ENCODE data around the gene SETD1A.

SETD1A gene

DNA sequence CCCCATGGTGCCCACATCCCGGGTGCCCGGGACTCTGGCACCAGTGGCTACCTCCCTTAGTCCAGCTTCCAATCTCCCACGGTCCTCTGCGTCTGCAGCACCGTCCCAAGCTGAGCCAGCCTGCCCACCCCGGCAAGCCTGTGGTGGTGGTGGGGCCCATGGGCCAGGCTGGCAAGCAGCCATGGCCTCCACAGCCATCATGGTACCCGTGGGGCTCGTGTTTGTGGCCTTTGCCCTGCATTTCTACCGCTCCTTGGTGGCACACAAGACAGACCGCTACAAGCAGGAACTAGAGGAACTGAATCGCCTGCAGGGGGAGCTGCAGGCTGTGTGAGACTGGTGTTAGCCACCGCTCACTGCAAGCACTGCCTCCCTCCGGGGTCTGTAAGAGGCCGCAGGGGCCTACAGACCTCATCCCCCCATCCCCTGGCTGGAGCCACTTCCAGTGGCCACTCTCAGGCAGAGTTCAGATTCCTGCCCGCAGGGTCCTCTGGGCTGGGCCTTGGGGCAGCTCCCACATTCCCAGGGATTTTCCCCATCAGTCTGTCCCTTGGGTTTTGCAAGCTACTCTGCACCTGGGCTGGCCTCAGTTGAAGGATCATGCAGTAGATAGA, 3.9 kb upstream of the SETD1A start:
- DNase-seq (ENCODE audit: low read depth in 2 of 2, low spot score in 1 of 2) = peak in 1 of 2 donors; percentile 35

DNA sequence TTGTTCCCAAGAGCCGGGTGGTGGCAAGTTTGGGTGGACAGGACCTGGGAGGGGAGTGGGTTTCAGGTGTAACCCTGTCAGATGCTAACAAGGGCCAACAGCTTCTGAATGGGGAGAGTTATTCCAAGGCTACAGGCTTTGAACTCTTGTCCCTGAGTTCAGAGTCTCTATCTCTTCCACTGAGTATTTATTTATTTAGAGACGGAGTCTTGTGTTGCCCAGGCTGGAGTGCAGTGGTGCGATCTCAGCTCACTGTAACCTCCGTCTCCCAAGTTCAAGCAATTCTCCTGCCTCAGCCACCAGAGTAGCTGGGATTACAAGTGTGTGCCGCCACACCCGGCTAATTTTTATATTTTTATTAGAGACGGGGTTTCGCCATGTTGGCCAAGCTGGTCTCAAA, 2.6 kb upstream of the SETD1A start:
- no peak for DNase-seq (ENCODE audit: low read depth in 2 of 2, low spot score in 1 of 2)

DNA sequence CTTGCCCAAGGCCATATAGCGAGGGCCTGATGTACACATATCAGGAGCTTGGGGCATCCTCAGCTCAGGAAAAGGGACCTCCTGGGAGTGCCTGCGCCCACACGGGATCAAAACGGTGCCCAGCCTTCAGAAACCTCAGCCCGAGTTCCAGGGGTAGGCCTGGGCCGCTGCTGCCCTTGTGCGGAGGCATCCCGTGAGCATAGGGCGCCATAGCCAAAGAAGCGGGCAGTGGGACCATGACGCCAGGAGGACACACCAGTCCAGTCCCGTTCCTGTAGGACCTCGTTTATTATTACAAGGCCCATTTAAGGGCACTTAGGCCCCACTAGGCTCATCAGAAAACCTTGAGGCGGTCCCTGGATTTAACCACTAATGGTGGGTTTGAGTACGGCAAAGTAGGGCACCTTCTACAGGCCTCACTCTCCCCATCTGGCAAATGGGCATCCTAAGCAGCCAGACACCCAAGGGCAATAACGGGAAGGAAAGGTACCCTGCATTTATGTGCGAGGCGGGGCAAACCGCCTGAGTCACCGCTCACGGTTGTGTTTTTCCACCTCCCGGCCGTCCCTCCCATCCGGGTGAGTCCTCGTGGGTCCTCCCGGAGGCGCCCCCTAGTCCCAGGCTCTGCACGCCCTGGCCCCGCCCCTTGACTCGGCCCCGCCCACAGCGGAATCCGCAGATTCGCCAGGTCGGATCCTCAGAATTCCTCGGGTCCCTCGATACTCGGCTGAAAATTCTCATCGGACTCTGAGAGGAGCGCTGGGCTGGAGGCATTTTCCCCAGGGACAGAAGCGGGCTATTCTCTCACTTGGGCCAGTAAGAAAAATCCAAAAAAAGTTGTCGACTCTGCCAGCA, 726 bp upstream of the SETD1A start:
- DNase-seq (ENCODE audit: low read depth in 2 of 2, low spot score in 1 of 2) = peak; percentile 76 to 77

DNA sequence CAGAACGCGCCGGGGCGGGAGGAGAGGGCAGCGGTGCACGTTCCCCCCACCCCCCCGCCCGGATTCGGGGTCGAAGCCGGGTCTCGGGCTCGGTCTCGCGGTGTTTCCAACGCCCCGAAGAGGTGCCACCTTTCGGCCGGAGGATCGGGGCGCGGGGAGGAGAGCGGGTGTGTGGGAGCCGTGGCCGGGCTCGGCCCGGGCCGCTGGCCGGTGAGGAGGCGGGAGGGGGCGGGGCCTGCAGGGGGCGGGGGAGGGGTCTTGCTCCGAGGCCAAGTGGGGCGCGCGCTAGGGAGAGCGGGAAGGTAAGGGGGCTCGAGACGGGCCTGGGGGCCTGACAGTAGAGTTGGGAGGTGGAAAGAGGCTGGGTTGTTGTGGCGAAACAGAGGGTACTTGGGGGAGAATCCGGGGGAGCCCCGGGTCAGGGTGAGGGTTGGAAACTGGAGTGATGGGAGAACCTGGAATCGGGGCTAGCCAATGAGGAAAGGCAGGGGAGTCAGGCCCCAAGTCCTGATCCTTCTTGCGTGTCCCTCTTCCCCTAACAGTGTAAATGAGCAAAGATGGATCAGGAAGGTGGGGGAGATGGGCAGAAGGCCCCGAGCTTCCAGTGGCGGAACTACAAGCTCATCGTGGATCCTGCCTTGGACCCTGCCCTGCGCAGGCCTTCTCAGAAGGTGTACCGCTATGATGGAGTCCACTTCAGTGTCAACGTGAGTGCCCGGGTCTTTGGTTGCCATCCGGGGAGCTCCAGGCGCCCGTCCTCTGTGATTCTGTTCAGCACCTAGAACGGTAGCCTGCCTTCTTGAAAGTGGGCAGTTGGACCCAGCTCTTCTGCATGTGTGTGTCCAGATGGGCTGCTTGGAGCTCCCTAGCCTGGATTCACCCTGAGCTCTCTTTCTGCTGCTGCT, 873 bp downstream of the SETD1A start:
- peak in 1 of 2 donors; percentile 19 for DNase-seq (ENCODE audit: low read depth in 2 of 2, low spot score in 1 of 2)

DNA sequence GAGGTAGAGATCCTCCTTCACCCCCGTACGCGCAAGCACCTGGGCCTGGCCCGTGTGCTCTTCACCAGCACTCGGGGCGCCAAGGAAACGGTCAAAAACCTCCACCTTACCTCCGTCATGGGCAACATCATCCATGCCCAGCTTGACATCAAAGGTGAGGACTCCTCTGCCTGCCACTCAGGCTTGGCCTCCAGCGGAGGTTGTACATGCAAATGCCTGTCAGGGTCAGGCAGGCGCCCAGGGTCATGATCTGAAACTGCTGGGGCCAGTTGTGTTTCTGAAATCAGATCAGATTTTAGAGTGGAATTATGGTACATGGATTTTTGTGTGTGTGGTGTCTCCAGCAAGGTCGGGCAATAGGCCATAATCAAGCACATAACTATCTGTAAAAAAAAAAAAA, 3.8 kb downstream of the SETD1A start:
- DNase-seq (ENCODE audit: low read depth in 2 of 2, low spot score in 1 of 2) = no peak

DNA sequence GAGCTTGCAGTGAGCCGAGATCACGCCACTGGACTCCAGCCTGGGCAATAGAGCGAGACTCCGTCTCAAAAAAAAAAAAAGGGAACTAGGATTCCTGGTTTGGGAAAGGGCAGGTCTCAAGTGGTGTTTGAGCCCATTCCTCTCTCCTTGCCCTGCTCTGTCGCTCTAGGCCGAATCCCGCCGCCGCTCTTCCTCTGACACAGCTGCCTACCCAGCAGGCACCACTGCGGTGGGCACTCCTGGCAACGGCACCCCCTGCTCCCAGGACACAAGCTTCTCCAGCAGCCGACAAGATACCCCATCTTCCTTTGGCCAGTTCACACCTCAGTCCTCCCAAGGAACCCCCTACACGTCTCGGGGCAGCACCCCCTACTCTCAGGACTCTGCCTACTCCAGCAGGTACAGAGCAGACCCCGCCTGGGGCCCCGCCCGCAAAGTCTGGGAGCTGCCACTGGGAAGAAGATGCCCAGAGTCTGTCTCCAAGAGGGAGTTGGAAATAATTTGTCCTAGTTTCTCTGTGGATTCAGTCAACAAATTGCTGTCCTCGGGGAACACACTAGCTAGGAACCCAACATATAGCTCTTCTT, 6.5 kb downstream of the SETD1A start:
- DNase-seq (ENCODE audit: low read depth in 2 of 2, low spot score in 1 of 2) = no peak

DNA sequence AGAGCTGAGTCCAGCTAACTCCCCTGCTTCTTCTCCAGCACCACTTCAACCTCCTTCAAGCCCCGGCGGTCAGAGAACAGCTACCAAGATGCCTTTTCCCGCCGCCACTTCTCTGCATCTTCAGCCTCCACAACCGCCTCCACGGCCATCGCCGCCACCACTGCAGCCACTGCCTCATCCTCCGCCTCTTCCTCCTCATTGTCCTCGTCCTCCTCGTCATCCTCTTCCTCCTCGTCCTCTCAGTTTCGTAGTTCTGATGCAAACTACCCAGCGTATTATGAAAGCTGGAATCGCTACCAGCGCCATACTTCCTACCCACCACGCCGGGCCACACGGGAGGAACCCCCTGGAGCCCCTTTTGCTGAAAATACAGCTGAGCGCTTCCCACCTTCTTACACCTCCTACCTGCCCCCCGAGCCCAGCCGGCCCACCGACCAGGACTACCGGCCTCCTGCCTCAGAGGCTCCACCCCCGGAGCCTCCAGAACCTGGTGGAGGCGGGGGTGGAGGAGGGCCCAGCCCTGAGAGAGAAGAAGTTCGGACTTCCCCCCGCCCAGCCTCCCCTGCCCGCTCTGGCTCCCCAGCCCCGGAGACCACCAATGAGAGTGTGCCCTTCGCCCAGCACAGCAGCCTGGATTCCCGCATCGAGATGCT, 7.1 kb downstream of the SETD1A start:
- no peak for DNase-seq (ENCODE audit: low read depth in 2 of 2, low spot score in 1 of 2)

DNA sequence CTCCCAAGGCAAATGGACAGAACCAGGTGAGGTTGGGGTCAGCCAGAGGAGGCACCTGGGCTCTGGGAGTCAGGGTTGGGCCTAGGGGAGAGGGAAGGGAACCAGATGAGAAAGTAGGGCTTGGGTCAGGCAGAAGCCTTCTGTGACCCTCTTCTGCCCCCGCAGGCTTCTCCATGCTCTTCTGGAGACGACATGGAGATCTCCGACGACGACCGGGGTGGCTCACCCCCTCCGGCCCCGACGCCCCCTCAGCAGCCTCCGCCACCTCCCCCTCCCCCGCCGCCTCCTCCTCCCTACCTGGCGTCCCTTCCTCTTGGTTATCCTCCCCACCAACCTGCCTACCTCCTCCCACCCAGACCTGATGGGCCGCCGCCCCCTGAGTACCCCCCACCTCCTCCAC, 7.9 kb downstream of the SETD1A start:
- no peak for DNase-seq (ENCODE audit: low read depth in 2 of 2, low spot score in 1 of 2)

DNA sequence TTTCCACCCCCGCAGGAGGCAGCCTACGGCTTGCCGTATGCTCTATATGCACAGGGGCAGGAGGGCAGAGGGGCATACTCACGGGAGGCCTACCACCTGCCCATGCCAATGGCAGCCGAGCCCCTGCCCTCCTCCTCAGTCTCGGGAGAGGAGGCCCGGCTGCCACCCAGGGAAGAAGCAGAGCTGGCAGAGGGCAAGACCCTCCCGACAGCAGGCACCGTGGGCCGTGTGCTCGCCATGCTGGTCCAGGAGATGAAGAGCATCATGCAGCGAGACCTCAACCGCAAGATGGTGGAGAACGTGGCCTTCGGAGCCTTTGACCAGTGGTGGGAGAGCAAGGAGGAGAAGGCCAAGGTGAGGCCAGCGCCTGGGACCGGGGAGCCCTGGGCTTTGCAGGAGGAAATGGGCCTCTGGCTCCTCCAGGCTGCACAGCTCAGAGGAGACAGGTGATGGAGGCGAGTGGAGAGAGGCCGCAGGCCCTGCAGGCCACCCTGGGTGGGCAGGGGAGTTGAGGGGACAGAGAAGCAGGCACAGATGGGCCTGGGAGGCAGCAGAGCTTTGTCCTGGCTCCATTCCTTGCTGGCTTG, 8.6 kb downstream of the SETD1A start:
- DNase-seq (ENCODE audit: low read depth in 2 of 2, low spot score in 1 of 2) = no peak

DNA sequence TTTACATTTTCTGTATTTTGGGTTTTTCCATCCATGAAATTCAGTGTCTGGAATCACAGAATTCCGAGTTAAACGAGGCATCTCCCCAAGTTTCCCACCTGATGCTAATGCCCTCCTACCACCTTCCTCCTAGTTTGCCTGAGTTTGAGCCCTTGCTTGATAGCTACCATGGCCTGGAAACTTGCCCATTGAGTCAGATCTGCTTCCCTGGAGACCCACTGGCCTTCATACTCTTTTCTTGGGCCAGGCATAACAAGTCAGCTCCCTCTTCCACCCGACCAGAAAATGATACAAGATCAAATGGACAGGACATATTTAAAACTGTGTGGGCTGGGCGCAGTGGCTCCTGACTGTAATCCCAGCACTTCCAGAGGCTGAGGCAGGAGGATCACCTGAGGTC, 10.2 kb downstream of the SETD1A start:
- DNase-seq (ENCODE audit: low read depth in 2 of 2, low spot score in 1 of 2) = no peak

DNA sequence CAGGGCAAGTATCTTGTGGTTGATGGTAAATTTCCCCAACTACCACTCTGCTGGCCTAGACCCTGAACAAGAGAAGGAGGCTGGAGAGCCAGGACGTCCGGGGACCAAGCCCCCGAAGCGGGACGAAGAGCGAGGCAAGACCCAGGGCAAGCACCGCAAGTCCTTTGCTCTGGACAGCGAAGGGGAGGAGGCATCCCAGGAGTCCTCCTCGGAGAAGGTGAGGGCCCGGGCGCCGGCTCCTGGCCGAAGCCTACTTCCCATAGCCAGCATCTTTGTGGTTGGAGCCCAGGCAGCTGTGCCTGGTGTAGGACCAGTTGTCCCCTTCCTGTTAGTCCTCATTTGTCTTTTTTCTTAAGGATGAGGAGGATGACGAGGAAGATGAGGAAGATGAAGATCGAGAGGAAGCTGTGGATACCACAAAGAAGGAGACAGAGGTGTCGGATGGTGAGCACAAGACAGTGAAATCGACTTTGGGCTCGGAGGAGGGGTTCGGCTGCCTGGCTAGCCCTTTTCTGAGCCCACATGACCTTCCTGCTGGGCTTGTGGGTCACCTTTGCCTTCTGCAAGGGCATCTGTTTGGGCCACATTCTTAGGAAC, 11.8 kb downstream of the SETD1A start:
- no peak for DNase-seq (ENCODE audit: low read depth in 2 of 2, low spot score in 1 of 2)

DNA sequence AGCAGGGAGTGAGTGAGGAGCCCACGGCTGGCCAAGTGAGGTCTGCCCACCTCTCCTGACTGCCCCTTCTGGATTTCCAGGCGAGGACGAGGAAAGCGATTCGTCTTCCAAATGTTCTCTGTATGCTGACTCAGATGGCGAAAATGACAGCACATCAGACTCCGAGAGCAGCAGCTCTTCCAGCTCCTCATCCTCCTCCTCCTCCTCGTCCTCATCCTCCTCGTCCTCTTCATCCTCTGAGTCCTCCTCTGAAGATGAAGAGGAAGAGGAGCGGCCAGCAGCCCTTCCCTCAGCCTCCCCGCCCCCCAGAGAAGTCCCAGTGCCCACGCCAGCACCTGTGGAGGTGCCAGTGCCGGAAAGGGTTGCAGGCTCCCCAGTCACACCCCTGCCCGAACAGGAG, 13.7 kb downstream of the SETD1A start:
- DNase-seq (ENCODE audit: low read depth in 2 of 2, low spot score in 1 of 2) = no peak

DNA sequence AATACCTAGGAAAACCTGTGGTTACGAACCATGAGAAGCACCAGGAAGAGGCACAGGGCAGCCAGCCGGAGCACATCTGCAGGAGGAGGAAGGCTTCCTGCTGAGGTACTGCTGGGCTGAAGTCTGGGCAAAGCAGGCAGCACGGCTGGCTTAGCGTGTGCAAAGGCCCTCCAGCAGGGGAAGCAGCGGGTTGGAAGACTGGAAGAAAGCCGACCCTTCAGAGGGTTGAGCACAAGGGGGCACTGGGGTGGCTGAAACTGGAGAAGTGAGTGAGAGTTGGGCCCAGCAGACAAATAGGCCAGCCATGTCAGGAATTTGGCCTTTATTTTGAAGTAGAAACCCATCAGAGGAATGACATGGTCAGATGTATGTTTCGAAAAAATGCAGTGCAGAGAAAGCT, 15.3 kb downstream of the SETD1A start:
- no peak for DNase-seq (ENCODE audit: low read depth in 2 of 2, low spot score in 1 of 2)

DNA sequence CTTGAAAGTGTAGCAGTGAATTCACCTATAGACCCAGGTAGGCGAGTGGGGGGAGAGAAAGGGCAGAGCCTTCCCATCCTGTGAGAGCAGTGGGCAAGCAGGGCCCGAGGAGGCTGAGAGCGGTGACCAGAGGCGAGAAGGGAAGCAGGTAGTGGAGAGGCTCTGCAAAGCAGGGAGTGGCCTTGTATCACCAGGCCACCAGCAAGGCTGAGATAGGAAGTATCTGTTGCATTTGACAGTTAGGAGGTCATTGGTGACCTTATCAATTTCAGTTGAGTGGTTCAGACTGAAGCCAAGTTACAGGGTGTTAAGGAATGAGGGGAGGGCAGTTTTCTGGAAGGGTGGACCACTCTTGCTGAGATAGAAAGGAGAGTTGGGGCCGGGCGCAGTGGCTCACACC, 16.8 kb downstream of the SETD1A start:
- no peak for DNase-seq (ENCODE audit: low read depth in 2 of 2, low spot score in 1 of 2)

DNA sequence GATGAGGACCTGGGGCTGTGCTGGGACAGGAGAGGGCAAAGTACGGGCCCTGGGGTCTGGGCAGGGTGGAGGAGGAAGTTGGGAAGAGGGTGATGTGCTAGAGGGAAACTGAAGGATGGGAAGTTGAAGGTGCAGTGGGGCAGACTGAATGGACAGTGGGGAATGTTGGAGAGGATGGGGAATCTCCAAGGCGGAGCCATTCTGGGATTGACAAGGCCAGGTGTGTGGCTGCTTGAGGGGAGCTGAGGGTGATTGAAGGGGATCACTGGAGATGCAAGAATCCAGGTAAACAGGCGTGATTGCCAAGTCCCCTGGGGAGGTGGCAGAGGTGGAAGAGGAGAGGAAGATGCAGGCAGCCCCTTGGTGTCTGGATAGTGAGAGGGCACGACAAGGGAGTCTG, 18.9 kb downstream of the SETD1A start:
- no peak for DNase-seq (ENCODE audit: low read depth in 2 of 2, low spot score in 1 of 2)

DNA sequence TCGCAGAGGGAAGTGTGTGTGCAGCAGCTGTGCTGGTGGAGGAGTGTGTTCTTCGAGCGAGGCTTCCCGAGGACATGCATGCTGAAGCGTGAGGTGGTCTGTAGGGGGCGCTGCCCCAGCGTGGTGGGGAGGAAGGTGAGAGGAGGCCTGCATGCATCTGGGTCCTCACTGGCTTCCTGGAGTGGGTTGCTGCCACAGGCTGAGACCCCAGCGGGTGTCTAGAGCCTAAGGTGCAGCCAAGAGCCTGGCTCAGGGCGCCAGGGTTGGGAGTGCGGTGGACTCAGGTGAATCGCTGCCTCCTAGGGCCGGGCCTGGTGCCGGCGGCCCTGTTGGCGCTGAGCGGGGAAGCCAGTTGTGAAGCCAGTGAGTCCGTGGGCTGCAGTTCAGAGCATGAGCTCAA, 19.9 kb downstream of the SETD1A start:
- DNase-seq (ENCODE audit: low read depth in 2 of 2, low spot score in 1 of 2) = no peak

DNA sequence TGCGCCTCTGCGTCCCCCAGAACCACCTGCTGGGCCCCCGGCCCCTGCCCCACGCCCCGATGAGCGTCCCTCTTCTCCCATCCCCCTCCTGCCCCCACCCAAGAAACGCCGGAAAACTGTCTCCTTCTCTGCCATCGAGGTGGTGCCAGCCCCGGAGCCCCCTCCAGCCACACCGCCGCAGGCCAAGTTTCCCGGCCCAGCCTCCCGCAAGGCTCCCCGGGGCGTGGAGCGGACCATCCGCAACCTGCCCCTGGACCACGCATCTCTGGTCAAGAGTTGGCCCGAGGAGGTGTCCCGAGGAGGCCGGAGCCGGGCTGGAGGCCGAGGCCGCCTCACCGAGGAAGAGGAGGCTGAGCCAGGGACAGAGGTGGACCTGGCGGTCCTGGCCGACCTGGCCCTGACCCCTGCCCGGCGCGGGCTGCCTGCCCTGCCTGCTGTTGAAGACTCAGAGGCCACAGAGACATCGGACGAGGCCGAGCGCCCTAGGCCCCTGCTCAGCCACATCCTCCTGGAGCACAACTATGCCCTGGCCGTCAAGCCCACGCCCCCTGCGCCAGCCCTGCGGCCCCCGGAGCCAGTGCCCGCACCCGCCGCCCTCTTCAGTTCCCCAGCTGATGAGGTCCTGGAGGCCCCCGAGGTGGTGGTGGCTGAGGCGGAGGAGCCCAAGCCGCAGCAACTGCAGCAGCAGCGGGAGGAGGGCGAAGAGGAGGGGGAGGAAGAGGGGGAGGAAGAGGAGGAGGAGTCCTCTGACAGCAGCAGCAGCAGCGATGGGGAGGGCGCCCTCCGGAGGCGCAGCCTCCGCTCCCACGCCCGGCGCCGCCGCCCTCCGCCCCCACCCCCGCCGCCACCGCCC, 21.8 kb downstream of the SETD1A start:
- no peak for DNase-seq (ENCODE audit: low read depth in 2 of 2, low spot score in 1 of 2)

DNA sequence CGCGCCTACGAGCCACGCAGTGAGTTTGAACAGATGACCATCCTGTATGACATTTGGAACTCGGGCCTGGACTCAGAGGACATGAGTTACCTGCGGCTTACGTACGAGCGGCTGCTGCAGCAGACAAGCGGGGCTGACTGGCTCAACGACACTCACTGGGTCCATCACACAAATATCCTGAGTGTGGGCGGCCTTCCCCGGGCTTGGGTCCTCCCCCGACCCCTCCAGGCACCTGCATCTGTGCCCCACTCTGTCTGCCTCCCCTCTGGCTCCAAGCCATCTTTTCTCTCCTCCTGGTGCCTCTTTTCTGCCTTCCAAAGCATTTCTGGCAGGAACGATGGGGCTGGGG, 22.4 kb downstream of the SETD1A start:
- no peak for DNase-seq (ENCODE audit: low read depth in 2 of 2, low spot score in 1 of 2)

DNA sequence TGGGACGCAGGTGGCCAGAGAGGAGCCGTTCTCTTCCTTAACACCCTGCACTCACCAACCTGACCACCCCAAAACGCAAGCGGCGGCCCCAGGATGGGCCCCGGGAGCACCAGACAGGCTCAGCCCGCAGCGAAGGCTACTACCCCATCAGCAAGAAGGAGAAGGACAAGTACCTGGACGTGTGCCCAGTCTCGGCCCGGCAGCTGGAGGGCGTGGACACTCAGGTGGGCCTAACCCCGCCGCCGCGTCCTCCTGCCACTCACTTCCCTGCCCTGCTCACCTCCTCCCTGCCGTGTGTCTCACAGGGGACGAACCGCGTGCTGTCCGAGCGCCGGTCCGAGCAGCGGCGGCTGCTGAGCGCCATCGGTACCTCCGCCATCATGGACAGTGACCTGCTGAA, 22.9 kb downstream of the SETD1A start:
- no peak for DNase-seq (ENCODE audit: low read depth in 2 of 2, low spot score in 1 of 2)
